Trophoblast cell (in vitro differentiated cells and primary cell): ENCODE data around the gene RPA1.

Experiments
- DNase-seq, 2 donors: peaks; one replicate each; pipeline ENCODE4 v3.0.0-alpha.2; 2016
- H2AFZ ChIP-seq: 2 replicates; pipeline ENCODE4 v1.6.1; 2013; ENCODE audit warnings: low read length, moderate library complexity, mild to moderate bottlenecking; ENCODE audit not compliant: insufficient read depth, poor library complexity
- H2AK5ac ChIP-seq: 2 replicates; pipeline ENCODE4 v1.6.1; 2013; ENCODE audit warnings: mild to moderate bottlenecking, low read length
- H2BK120ac ChIP-seq: 2 replicates; pipeline ENCODE4 v1.6.1; 2013; ENCODE audit warnings: low read length, mild to moderate bottlenecking, moderate library complexity; ENCODE audit not compliant: insufficient read depth, poor library complexity
- H2BK12ac ChIP-seq: 2 replicates; pipeline ENCODE4 v1.6.1; 2013; ENCODE audit warnings: mild to moderate bottlenecking, low read length, moderate library complexity
- H2BK5ac ChIP-seq: 2 replicates; pipeline ENCODE4 v1.6.1; 2013; ENCODE audit warnings: low read length, low read depth, moderate library complexity, mild to moderate bottlenecking; ENCODE audit not compliant: poor library complexity
- H3K14ac ChIP-seq: 2 replicates; pipeline ENCODE4 v1.6.1; 2013; ENCODE audit warnings: mild to moderate bottlenecking, low read length
- H3K18ac ChIP-seq: 2 replicates; pipeline ENCODE4 v1.6.1; 2013; ENCODE audit warnings: mild to moderate bottlenecking, low read length
- H3K23ac ChIP-seq: 2 replicates; pipeline ENCODE4 v1.6.1; 2013; ENCODE audit warnings: low read length
- H3K27ac ChIP-seq: 2 replicates; pipeline ENCODE4 v1.5.1; 2013; ENCODE audit warnings: low read depth, mild to moderate bottlenecking, inconsistent platforms, low read length, moderate library complexity
- H3K27me3 ChIP-seq: 2 replicates; pipeline ENCODE4 v1.6.1; 2013; ENCODE audit warnings: inconsistent platforms, mild to moderate bottlenecking, low read length, moderate library complexity; ENCODE audit not compliant: insufficient read depth
- H3K36me3 ChIP-seq, 2 experiments: 1 replicate in 1 of 2; 2 replicates in 1 of 2; pipeline ENCODE4 v1.6.1; 2013; ENCODE audit warnings: low read length in 2 of 2, mild to moderate bottlenecking in 2 of 2, moderate library complexity in 1 of 2; ENCODE audit not compliant: insufficient read depth in 2 of 2, control insufficient read depth in 1 of 2
- H3K4ac ChIP-seq: 2 replicates; pipeline ENCODE4 v1.6.1; 2013; ENCODE audit warnings: low read depth, mild to moderate bottlenecking, low read length, moderate library complexity
- H3K4me1 ChIP-seq, 2 experiments: 1 replicate in 1 of 2; 2 replicates in 1 of 2; pipeline ENCODE4 v1.6.1; 2013; ENCODE audit warnings: low read length in 2 of 2, mild to moderate bottlenecking in 2 of 2, moderate library complexity in 1 of 2; ENCODE audit not compliant: insufficient read depth in 2 of 2, control insufficient read depth in 1 of 2
- H3K4me2 ChIP-seq: 2 replicates; pipeline ENCODE4 v1.6.1; 2013; ENCODE audit warnings: inconsistent platforms, mild to moderate bottlenecking, low read length, moderate library complexity
- H3K4me3 ChIP-seq: 2 replicates; pipeline ENCODE4 v1.5.1; 2013; ENCODE audit warnings: mild to moderate bottlenecking, low read depth, low read length, inconsistent platforms
- H3K79me1 ChIP-seq: one replicate; pipeline ENCODE4 v1.6.1; 2013; ENCODE audit warnings: low read length
- H3K79me2 ChIP-seq: 2 replicates; pipeline ENCODE4 v1.6.1; 2013; ENCODE audit warnings: low read length, mild to moderate bottlenecking; ENCODE audit not compliant: control insufficient read depth, insufficient read depth, poor library complexity
- H3K9ac ChIP-seq: 2 replicates; pipeline ENCODE4 v1.6.1; 2013; ENCODE audit warnings: mild to moderate bottlenecking, low read length
- H3K9me3 ChIP-seq: 2 replicates; pipeline ENCODE4 v1.6.1; 2013; ENCODE audit warnings: low read depth, mild to moderate bottlenecking, control low read depth, inconsistent platforms, low read length; ENCODE audit not compliant: insufficient read depth
- H4K12ac ChIP-seq: 2 replicates; pipeline ENCODE4 v1.6.1; 2013; ENCODE audit warnings: low read depth, mild to moderate bottlenecking, low read length, moderate library complexity
- H4K8ac ChIP-seq: 2 replicates; pipeline ENCODE4 v1.6.1; 2013; ENCODE audit warnings: low read depth, mild to moderate bottlenecking, low read length, moderate library complexity
- H4K91ac ChIP-seq: one replicate; pipeline ENCODE4 v1.6.1; 2013; ENCODE audit warnings: low read depth, mild to moderate bottlenecking, low read length, moderate library complexity
- WGBS: extraction: QIAGEN DNeasy Blood & Tissue Kit; methylation state at CpG from one replicate; pipeline ENCODE4 v1.1.7; 2013; ENCODE audit warnings: missing lambda C conversion rate; ENCODE audit not compliant: insufficient read length, insufficient coverage; ENCODE audit errors: extremely low coverage; 5-methylcytosine and 5-hydroxymethylcytosine counted together

The RPA1 gene

GRCh38 chr17:1872976-1873375, 43.2 kb downstream of the RPA1 start:
- no peak for DNase-seq
- H2AK5ac ChIP-seq, result no peak overlapping the region

GRCh38 chr17:1873418-1873817, 43.6 kb downstream of the RPA1 start:
- peaks cover 20 to 36% of the 10 kb centered on the region in 2 experiments for H3K36me3 ChIP-seq
- H2BK5ac ChIP-seq, result no peak overlapping the region
- H3K9ac ChIP-seq, result no peak overlapping the region
- H3K27ac ChIP-seq, result no peak overlapping the region
- DNase-seq, result no peak
- no peak overlapping the region for H2AK5ac ChIP-seq
- no peak overlapping the region for H3K14ac ChIP-seq
- no peak overlapping the region for H3K4me2 ChIP-seq
- no peak overlapping the region for H2BK120ac ChIP-seq
- WGBS, result no CpG with 5 or more reads among the region's 9 CpGs
- H4K12ac ChIP-seq, result no peak overlapping the region
- no peak overlapping the region for H3K4ac ChIP-seq
- no peak overlapping the region for H3K23ac ChIP-seq
- no peaks in the 10 kb centered on the region for H3K79me2 ChIP-seq
- no peak overlapping the region for H3K18ac ChIP-seq
- H3K4me3 ChIP-seq, result no peak overlapping the region
- H2AFZ ChIP-seq, result no peak overlapping the region
- H4K91ac ChIP-seq, result no peak overlapping the region
- H3K27me3 ChIP-seq, result no peaks in the 10 kb centered on the region
- no peaks in the 10 kb centered on the region for H3K4me1 ChIP-seq
- H2BK12ac ChIP-seq, result no peak overlapping the region
- H3K79me1 ChIP-seq, result no peaks in the 10 kb centered on the region
- H3K9me3 ChIP-seq, result no peaks in the 10 kb centered on the region
- H4K8ac ChIP-seq, result no peak overlapping the region

More at GRCh38 chr17:1872976-1873375, 43.2 kb downstream of the RPA1 start:
- Histone ChIP-seq H3K14ac (no peak overlapping the region), H3K27ac (no peak overlapping the region), H2BK12ac (no peak overlapping the region), H4K8ac (no peak overlapping the region), H3K23ac (no peak overlapping the region), H3K9ac (no peak overlapping the region), H3K4me1 (no peaks in the 10 kb centered on the region), H4K91ac (no peak overlapping the region), H3K4ac (no peak overlapping the region), H2BK120ac (no peak overlapping the region), H3K4me2 (no peak overlapping the region), H3K36me3 (peaks cover 19 to 34% of the 10 kb centered on the region in 2 experiments), H2AFZ (no peak overlapping the region), H3K27me3 (no peaks in the 10 kb centered on the region), H3K18ac (no peak overlapping the region), H3K79me1 (no peaks in the 10 kb centered on the region), H3K79me2 (no peaks in the 10 kb centered on the region), H3K9me3 (no peaks in the 10 kb centered on the region), H3K4me3 (no peak overlapping the region), H2BK5ac (no peak overlapping the region), H4K12ac (no peak overlapping the region)
- WGBS, result no CpG with 5 or more reads among the region's 4 CpGs

GRCh38 chr17:1875597-1875996, 45.8 kb downstream of the RPA1 start:
- Histone ChIP-seq H3K4me1 (no peaks in the 10 kb centered on the region), H4K12ac (no peak overlapping the region), H3K18ac (no peak overlapping the region), H4K8ac (no peak overlapping the region), H3K4ac (no peak overlapping the region), H3K4me3 (no peak overlapping the region), H2AFZ (no peak overlapping the region), H2BK12ac (no peak overlapping the region), H3K23ac (no peak overlapping the region), H3K79me1 (no peaks in the 10 kb centered on the region), H3K27ac (no peak overlapping the region), H3K79me2 (no peaks in the 10 kb centered on the region), H2BK5ac (no peak overlapping the region), H3K9ac (no peak overlapping the region), H2BK120ac (no peak overlapping the region), H3K36me3 (peaks cover 39 to 54% of the 10 kb centered on the region in 2 experiments), H3K14ac (no peak overlapping the region), H2AK5ac (no peak overlapping the region), H3K9me3 (no peaks in the 10 kb centered on the region), H4K91ac (no peak overlapping the region), H3K4me2 (no peak overlapping the region), H3K27me3 (no peaks in the 10 kb centered on the region)
- no peak for DNase-seq
- WGBS, result no CpG with 5 or more reads among the region's 4 CpGs

- no peak overlapping the region for H4K12ac ChIP-seq
- H3K4me1 ChIP-seq, result no peaks in the 10 kb centered on the region
- no peak overlapping the region for H2AK5ac ChIP-seq
- H3K79me1 ChIP-seq, result no peaks in the 10 kb centered on the region
- H3K27ac ChIP-seq, result no peak overlapping the region
- peaks cover 45 to 60% of the 10 kb centered on the region in 2 experiments for H3K36me3 ChIP-seq
- H3K4ac ChIP-seq, result no peak overlapping the region
- H3K79me2 ChIP-seq, result no peaks in the 10 kb centered on the region
- no peak overlapping the region for H3K14ac ChIP-seq
- H3K23ac ChIP-seq, result no peak overlapping the region
- no peak overlapping the region for H4K8ac ChIP-seq
- H2BK5ac ChIP-seq, result no peak overlapping the region
- H3K27me3 ChIP-seq, result no peaks in the 10 kb centered on the region
- no peak overlapping the region for H4K91ac ChIP-seq
- no CpG with 5 or more reads among the region's 17 CpGs for WGBS
- H3K4me3 ChIP-seq, result no peak overlapping the region
- H3K9ac ChIP-seq, result no peak overlapping the region
- no peak overlapping the region for H2BK120ac ChIP-seq
- H2AFZ ChIP-seq, result no peak overlapping the region
- no peak overlapping the region for H3K4me2 ChIP-seq
- no peaks in the 10 kb centered on the region for H3K9me3 ChIP-seq
- no peak overlapping the region for H2BK12ac ChIP-seq
- no peak for DNase-seq
- H3K18ac ChIP-seq, result no peak overlapping the region
These were observed 48.8 kb downstream of the RPA1 start for GRCh38 chr17:1878419-1879121.
